ENCODE measurements around the gene OR1S2. TPM values are rescaled to one million over a fixed set of nuclear protein-coding genes. Genes with fewer than 3 reads are reported as not detected.

Gene OR1S2
- total RNA-seq, 2 donors from 2014 or later: not detected

GRCh38 chr11:58186938-58187337 lies 17.0 kb downstream of the OR1S2 start:
- no peak for DNase-seq (ENCODE audit: low spot score)
- TF ChIP-seq, protein P1, sequence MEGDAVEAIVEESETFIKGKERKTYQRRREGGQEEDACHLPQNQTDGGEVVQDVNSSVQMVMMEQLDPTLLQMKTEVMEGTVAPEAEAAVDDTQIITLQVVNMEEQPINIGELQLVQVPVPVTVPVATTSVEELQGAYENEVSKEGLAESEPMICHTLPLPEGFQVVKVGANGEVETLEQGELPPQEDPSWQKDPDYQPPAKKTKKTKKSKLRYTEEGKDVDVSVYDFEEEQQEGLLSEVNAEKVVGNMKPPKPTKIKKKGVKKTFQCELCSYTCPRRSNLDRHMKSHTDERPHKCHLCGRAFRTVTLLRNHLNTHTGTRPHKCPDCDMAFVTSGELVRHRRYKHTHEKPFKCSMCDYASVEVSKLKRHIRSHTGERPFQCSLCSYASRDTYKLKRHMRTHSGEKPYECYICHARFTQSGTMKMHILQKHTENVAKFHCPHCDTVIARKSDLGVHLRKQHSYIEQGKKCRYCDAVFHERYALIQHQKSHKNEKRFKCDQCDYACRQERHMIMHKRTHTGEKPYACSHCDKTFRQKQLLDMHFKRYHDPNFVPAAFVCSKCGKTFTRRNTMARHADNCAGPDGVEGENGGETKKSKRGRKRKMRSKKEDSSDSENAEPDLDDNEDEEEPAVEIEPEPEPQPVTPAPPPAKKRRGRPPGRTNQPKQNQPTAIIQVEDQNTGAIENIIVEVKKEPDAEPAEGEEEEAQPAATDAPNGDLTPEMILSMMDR (IDR thresholded peaks at IDR 0.05): no peak
- ATAC-seq (ENCODE audit: insufficient number of reproducible peaks, low FRiP score, low read depth): no peak
- H3K27ac ChIP-seq: no peak overlapping the region
- no peaks in the 10 kb centered on the region for H3K36me3 ChIP-seq
- no peaks in the 10 kb centered on the region for H3K9me3 ChIP-seq
- H3K4me1 ChIP-seq (ENCODE audit: control insufficient read depth in 1 of 2, low read depth in 2 of 2): no peaks in the 10 kb centered on the region
- no peak overlapping the region for H3K4me3 ChIP-seq
- no peaks in the 10 kb centered on the region for H3K27me3 ChIP-seq (replicated peaks; ENCODE audit: insufficient read depth)

DNA sequence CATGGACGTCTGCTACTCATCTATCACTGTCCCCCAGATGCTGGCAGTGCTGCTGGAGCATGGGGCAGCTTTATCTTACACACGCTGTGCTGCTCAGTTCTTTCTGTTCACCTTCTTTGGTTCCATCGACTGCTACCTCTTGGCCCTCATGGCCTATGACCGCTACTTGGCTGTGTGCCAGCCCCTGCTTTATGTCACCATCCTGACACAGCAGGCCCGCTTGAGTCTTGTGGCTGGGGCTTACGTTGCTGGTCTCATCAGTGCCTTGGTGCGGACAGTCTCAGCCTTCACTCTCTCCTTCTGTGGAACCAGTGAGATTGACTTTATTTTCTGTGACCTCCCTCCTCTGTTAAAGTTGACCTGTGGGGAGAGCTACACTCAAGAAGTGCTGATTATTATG lies 24.3 kb downstream of the OR1S2 start:
- Histone ChIP-seq H3K9me3 (no peaks in the 10 kb centered on the region), H3K4me1 (ENCODE audit: control insufficient read depth in 1 of 2, low read depth in 2 of 2) (no peaks in the 10 kb centered on the region), H3K4me3 (no peak overlapping the region), H3K27ac (no peak overlapping the region), H3K36me3 (no peaks in the 10 kb centered on the region), H3K27me3 (replicated peaks; ENCODE audit: insufficient read depth) (no peaks in the 10 kb centered on the region)
- DNase-seq (ENCODE audit: low spot score) (no peak), ATAC-seq (ENCODE audit: insufficient number of reproducible peaks, low FRiP score, low read depth) (no peak)
- TF ChIP-seq, protein P1 (IDR thresholded peaks at IDR 0.05): no peak

DNA sequence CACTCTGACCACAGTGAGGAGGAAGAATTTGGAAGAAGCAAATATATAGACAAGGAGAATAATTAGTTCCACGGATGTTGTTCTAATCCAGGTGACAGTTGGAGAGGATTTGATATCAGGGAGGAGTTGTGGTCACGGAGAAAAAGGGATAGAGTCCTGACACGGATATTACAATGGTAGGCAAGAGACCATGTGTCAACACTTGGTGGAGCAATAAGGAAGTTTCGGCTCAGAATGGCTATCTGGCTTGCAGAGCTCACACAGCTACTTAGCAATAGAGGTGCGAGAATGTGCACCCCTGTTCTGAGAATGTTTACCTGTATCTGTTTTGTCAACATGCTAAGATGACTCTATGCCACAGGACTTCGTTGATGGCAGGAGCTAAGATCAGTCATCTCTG lies 25.5 kb downstream of the OR1S2 start:
- no peak for ATAC-seq (ENCODE audit: insufficient number of reproducible peaks, low FRiP score, low read depth)
- Histone ChIP-seq H3K4me1 (ENCODE audit: control insufficient read depth in 1 of 2, low read depth in 2 of 2) (no peaks in the 10 kb centered on the region), H3K27me3 (replicated peaks; ENCODE audit: insufficient read depth) (no peaks in the 10 kb centered on the region), H3K27ac (no peak overlapping the region), H3K36me3 (no peaks in the 10 kb centered on the region), H3K9me3 (no peaks in the 10 kb centered on the region), H3K4me3 (no peak overlapping the region)
- no peak for DNase-seq (ENCODE audit: low spot score)
- TF ChIP-seq, protein P1 (IDR thresholded peaks at IDR 0.05): no peak

DNA sequence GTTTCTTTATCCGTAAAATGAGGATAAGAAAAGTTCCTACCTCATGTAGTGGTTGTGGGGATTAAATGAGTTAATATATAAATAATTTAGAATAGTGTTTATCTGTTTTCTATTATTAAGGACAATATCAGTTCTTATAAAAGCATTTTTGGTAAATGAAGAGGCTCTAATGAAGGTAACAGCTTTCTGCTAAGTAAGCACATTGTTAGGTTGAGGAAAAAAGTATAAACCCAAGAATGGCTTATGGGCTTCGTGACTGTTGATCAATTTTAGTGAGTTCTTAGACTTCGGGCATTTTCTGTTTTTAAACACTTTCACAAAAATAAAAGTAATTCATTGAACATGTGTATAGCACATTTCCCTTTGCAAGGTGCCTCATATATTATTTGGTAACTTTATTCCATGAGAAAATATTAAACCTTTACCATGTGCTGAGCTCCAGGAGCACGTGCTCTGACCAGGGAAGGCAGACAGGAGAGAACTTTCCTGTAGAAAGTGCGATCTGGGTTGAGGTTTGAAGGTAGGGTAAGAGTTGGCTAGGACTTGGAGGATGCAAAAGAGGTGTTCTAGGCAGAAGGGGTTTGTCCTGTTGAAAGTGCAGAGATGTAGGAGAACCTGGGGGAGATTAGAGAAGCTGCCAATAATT lies 26.4 kb downstream of the OR1S2 start:
- H3K4me1 ChIP-seq (ENCODE audit: control insufficient read depth in 1 of 2, low read depth in 2 of 2): no peaks in the 10 kb centered on the region
- no peak overlapping the region for H3K27ac ChIP-seq
- no peaks in the 10 kb centered on the region for H3K36me3 ChIP-seq
- H3K9me3 ChIP-seq: no peaks in the 10 kb centered on the region
- no peak for DNase-seq (ENCODE audit: low spot score)
- TF ChIP-seq, protein P1 (IDR thresholded peaks at IDR 0.05): no peak
- no peaks in the 10 kb centered on the region for H3K27me3 ChIP-seq (replicated peaks; ENCODE audit: insufficient read depth)
- no peak for ATAC-seq (ENCODE audit: insufficient number of reproducible peaks, low FRiP score, low read depth)
- H3K4me3 ChIP-seq: no peak overlapping the region

- Histone ChIP-seq H3K4me1 (ENCODE audit: control insufficient read depth in 1 of 2, low read depth in 2 of 2) (no peaks in the 10 kb centered on the region), H3K4me3 (no peak overlapping the region), H3K27me3 (replicated peaks; ENCODE audit: insufficient read depth) (no peaks in the 10 kb centered on the region), H3K9me3 (no peaks in the 10 kb centered on the region), H3K36me3 (no peaks in the 10 kb centered on the region), H3K27ac (no peak overlapping the region)
- TF ChIP-seq, protein P1 (IDR thresholded peaks at IDR 0.05): no peak
- ATAC-seq (ENCODE audit: insufficient number of reproducible peaks, low FRiP score, low read depth) (no peak), DNase-seq (ENCODE audit: low spot score) (no peak)
Measured at GRCh38 chr11:58165504-58166106, 38.3 kb downstream of the OR1S2 start.

All from thoracic aorta (tissue), 2 donors.